Neutrophil (primary cell): ENCODE data around the gene RAB1A.

Experiments used
- H3K27ac ChIP-seq: fragments of 200-600 bp; sonication (generic); 2 replicates; pipeline ENCODE4 v1.5.1; 2016; ENCODE audit warnings: mild to moderate bottlenecking, moderate library complexity
- H3K27me3 ChIP-seq: fragments of 200-600 bp; sonication (generic); 2 replicates; pipeline ENCODE4 v1.6.0; 2016; ENCODE audit warnings: mild to moderate bottlenecking
- H3K36me3 ChIP-seq: fragments of 200-600 bp; sonication (generic); 2 replicates; pipeline ENCODE4 v1.5.1; 2017
- H3K4me1 ChIP-seq, 2 experiments: fragments of 200-600 bp in 1 of 2; sonication (generic) in 1 of 2; 1 replicate in 1 of 2; 2 replicates in 1 of 2; pipeline versions ENCODE4 v1.5.1 to v1.6.1; 2013 to 2016; ENCODE audit warnings: low read depth in 1 of 2, low read length in 1 of 2, mild to moderate bottlenecking in 1 of 2, moderate library complexity in 1 of 2; ENCODE audit not compliant: control insufficient read depth in 1 of 2, insufficient read depth in 1 of 2
- H3K4me3 ChIP-seq, 2 experiments: fragments of 200-600 bp in 1 of 2; sonication (generic) in 1 of 2; 1 replicate in 1 of 2; 2 replicates in 1 of 2; pipeline ENCODE4 v1.5.1; 2013 to 2016; ENCODE audit warnings: low read depth in 1 of 2, low read length in 1 of 2, mild to moderate bottlenecking in 1 of 2, moderate library complexity in 1 of 2
- H3K9me3 ChIP-seq: fragments of 200-600 bp; sonication (generic); 2 replicates; pipeline ENCODE4 v1.5.1; 2016
- TF ChIP-seq, protein P1 (sequence below): fragments of 200-600 bp; sonication (generic); IDR thresholded peaks from 2 replicates; pipeline ENCODE4 v1.5.1; 2016; ENCODE audit warnings: antibody characterized with exemption

RAB1A gene

DNA sequence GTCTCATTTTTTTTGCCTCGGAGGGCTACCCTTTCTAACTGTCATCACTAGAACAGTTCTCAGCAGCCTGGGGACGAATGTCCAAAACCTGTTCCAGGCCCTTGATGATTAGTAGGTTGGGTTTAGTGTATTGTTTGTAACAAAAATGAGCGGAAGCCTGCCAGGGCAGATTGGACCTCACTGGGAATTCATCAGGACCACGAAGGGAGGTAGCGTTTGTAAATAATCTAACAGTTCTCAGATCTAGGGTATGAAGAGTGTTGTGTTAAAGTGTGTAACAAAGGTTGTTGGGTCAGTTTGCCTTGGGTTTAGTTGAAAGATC lies 72.9 kb downstream of the RAB1A start:
- Histone ChIP-seq H3K27ac (peak overlapping the region; percentile 80), H3K36me3 (no peaks in the 10 kb centered on the region)

DNA sequence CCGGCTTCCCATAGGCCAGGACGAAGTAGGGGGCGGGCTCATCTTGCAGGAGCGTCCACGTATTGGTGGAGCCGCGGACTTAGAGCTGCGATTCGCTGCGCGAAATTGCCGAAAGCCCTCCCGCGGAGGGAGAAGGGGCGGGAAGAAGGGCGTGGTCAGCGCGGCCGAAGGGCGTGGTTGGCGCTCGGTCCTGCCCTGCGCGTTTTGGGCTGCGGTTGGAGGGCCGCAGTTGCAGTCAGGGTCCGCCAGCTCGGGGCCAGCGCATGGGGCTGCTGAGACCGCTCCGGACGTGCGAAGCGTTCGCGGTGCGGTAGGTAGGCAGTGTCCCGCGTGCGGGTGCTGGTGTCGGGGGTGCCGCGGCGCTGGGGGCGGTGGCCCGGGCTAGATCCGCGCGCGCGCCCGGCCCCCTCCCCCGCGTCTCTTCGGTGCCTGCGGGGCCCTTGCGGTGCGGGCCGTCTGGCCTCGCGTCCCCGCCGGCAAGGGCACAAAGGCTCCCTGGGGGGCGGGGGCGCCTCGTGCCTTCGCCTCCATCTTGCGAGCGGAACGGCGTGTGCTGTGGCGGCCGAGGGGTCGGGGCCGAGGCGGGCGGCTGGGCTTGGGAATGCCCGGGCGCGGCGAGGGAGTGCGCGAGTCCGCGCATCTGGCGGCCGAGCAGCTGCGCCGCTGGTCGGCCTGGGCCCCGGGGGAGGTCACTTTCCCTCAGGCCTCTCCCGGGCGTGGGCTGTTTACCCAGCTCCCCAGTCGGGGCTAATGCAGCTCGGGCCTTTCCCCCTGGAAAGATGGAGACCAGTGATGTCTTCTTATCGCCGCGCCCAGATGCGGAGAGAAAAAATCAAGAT lies 73.5 kb downstream of the RAB1A start, which contains the start of gene CEP68:
Gene CEP68 (plus strand): TSS at position 202 of the 839 bp plus-strand sequence. CDS start 13,029 bp downstream, outside the sequence.
- no peaks in the 10 kb centered on the region for H3K36me3 ChIP-seq
- no peaks in the 10 kb centered on the region for H3K9me3 ChIP-seq
- peak within 1 kb of the TSS; percentile 80 for H3K27ac ChIP-seq
- H3K27me3 ChIP-seq: no peaks in the 10 kb centered on the region
- TF ChIP-seq, protein P1, sequence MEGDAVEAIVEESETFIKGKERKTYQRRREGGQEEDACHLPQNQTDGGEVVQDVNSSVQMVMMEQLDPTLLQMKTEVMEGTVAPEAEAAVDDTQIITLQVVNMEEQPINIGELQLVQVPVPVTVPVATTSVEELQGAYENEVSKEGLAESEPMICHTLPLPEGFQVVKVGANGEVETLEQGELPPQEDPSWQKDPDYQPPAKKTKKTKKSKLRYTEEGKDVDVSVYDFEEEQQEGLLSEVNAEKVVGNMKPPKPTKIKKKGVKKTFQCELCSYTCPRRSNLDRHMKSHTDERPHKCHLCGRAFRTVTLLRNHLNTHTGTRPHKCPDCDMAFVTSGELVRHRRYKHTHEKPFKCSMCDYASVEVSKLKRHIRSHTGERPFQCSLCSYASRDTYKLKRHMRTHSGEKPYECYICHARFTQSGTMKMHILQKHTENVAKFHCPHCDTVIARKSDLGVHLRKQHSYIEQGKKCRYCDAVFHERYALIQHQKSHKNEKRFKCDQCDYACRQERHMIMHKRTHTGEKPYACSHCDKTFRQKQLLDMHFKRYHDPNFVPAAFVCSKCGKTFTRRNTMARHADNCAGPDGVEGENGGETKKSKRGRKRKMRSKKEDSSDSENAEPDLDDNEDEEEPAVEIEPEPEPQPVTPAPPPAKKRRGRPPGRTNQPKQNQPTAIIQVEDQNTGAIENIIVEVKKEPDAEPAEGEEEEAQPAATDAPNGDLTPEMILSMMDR: peak; percentile 45
- peak within 1 kb of the TSS; percentile 85 to 88 for H3K4me3 ChIP-seq
- peaks cover 39 to 48% of the 10 kb centered on the region in 2 experiments for H3K4me1 ChIP-seq

More for the DNA sequence above, 72.9 kb downstream of the RAB1A start:
- Histone ChIP-seq H3K4me1 (peaks cover 39 to 48% of the 10 kb centered on the region in 2 experiments), H3K9me3 (no peaks in the 10 kb centered on the region), H3K27me3 (no peaks in the 10 kb centered on the region), H3K4me3 (peak overlapping the region; percentile 85 to 88)
- TF ChIP-seq, protein P1: no peak

DNA sequence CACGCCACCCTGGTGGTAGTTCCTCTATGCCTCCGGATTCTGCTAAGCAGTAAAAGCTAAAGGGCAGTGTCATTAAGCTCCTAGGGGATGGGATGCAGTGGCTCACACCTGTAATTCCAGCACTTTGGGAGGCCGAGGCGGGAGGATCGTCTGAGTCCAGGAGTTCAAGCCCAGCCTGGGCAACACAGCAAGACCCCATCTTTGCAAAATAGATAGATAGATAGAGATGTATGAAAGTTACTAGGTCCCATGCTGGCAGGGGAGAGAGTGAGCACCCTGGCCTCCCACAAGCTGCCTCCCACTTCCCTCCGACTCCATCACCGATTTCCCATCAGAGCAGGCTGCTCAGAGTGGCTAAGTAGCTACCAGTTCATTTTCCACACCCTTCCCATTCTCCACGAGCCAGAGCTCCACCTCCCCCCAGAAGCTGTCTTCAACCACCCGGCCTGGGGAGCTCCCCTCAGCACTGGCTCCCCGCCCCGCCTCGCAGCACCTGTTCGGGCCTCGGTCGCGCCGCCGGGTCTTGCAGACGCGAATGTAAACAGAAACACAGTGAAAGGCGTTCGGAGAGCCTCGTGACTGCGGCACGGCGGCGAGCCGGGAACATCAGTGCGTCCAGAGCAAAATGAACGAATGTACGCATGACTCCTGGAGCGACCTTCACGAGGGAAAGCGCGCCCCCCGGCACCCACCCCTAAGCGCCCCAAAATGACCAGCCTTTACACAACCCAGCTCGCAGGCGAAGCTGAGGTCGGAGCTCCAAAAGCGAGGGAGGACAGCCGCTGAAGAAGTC lies 74.3 kb downstream of the RAB1A start:
- Histone ChIP-seq H3K4me1 (peaks cover 39 to 48% of the 10 kb centered on the region in 2 experiments), H3K4me3 (peak overlapping the region; percentile 85 to 88)

DNA sequence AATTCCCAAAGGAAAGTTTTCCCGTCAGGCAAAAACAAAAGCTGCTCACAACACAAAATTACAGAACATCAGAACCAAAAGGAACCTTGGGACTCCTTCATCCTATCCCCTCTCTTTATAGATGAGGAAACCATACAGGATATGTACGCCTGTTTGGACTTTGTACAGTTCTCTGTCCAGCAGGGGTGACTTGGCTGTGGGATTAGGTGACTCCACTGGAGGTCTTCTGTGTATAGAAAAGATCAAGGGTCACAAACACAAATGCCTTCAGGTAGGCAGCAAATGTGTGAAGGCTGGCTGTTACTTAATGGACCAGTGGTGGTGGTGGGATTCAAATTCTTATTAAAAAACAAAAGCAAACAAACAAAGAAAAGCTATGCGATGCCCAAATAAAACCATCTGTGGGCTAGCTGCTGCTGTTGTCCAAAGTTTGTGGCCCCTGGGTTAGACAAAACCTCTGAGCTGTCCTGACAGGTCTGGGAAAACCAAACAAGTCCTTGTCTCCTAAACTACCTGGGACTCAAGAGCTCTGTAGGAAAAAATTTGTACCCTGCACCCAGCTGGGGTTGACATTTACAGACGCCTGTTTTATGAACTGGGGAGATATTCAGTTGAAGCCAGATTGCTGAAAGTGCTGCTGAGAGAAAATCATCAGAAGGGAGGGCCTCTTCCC lies 75.0 kb downstream of the RAB1A start:
- peak overlapping the region; percentile 80 for H3K27ac ChIP-seq
- no peaks in the 10 kb centered on the region for H3K36me3 ChIP-seq
- no peaks in the 10 kb centered on the region for H3K27me3 ChIP-seq
- TF ChIP-seq, protein P1: no peak
- H3K4me1 ChIP-seq: peaks cover 39 to 48% of the 10 kb centered on the region in 2 experiments
- peak overlapping the region; percentile 85 to 88 for H3K4me3 ChIP-seq
- no peaks in the 10 kb centered on the region for H3K9me3 ChIP-seq

More for the DNA sequence above, 74.3 kb downstream of the RAB1A start:
- Histone ChIP-seq H3K36me3 (no peaks in the 10 kb centered on the region), H3K9me3 (no peaks in the 10 kb centered on the region), H3K27ac (peak overlapping the region; percentile 80), H3K27me3 (no peaks in the 10 kb centered on the region)
- TF ChIP-seq, protein P1: no peak

DNA sequence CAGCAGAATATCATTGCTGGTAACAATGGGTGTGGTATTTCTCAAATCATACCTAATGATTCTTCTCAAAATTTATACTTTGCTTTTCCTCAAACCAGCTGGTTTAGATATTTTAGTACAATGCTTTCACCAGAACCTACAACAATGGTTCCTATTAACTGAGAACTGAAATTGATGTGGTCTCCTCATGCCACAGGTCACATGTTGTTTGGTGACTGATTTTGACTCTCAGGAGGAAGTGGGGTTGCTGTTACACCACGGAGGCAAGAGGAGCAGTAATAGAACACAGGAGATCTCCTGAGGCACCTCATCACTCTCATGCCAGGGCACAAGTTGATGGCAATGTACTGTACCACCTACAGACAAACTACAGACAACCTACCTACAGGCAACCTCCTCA lies 76.7 kb downstream of the RAB1A start:
- Histone ChIP-seq H3K27me3 (no peaks in the 10 kb centered on the region), H3K4me3 (no peak overlapping the region), H3K27ac (no peak overlapping the region), H3K4me1 (peaks cover 27 to 31% of the 10 kb centered on the region in 2 experiments), H3K9me3 (no peaks in the 10 kb centered on the region), H3K36me3 (no peaks in the 10 kb centered on the region)
- TF ChIP-seq, protein P1: no peak
